HG02973 (cell line): ENCODE results near the gene RPL18A.
"Not testable (repeated sequence)": the region's sequence is repeated elsewhere in the genome, so short reads cannot be mapped to it uniquely, and the experiment has no call there.

Experiments
- ATAC-seq: cut with Tn5 transposase; IDR thresholded peaks from one replicate; pipeline ENCODE4 v1.9.1; 2021; ENCODE audit warnings: moderate library complexity; ENCODE audit not compliant: unreplicated experiment

Gene RPL18A

GRCh38 chr19:17866312-17866963, 6.7 kb downstream of the RPL18A start:
- ATAC-seq = no peak

- ATAC-seq = no peak
Measured at GRCh38 chr19:17866964-17867486, 7.3 kb downstream of the RPL18A start.

- ATAC-seq = no peak
Measured at GRCh38 chr19:17868669-17869068, 9.0 kb downstream of the RPL18A start.

GRCh38 chr19:17869114-17869608, 9.5 kb downstream of the RPL18A start:
- no peak for ATAC-seq

GRCh38 chr19:17871032-17871877, 11.5 kb downstream of the RPL18A start:
- no peak for ATAC-seq

GRCh38 chr19:17871878-17872250, 12.2 kb downstream of the RPL18A start, which contains the start of gene SLC5A5:
TSS of gene SLC5A5 (plus strand) at chr19:17871945. CDS start at chr19:17872320, 375 bp downstream.
- no peak for ATAC-seq

GRCh38 chr19:17872251-17873001, 12.7 kb downstream of the RPL18A start:
- ATAC-seq = no peak

GRCh38 chr19:17873786-17874757, 14.4 kb downstream of the RPL18A start:
- ATAC-seq = no peak

- ATAC-seq = no peak
Measured at GRCh38 chr19:17874758-17875135, 15.0 kb downstream of the RPL18A start.

GRCh38 chr19:17877696-17878095, 18.0 kb downstream of the RPL18A start:
- no peak for ATAC-seq

GRCh38 chr19:17879466-17879865, 19.8 kb downstream of the RPL18A start:
- ATAC-seq = no peak

GRCh38 chr19:17881701-17882100, 22.0 kb downstream of the RPL18A start:
- no peak for ATAC-seq

- no peak for ATAC-seq
Measured at GRCh38 chr19:17883627-17884410, 24.1 kb downstream of the RPL18A start.

- ATAC-seq = no peak
Measured at GRCh38 chr19:17886515-17886914, 26.8 kb downstream of the RPL18A start.

GRCh38 chr19:17887221-17887620, 27.5 kb downstream of the RPL18A start:
- not testable (repeated sequence) for ATAC-seq

GRCh38 chr19:17888260-17888659, 28.6 kb downstream of the RPL18A start:
- no peak for ATAC-seq

- no peak for ATAC-seq
Measured at GRCh38 chr19:17889609-17890214, 30.0 kb downstream of the RPL18A start.

GRCh38 chr19:17893766-17894165, 34.1 kb downstream of the RPL18A start:
- ATAC-seq = no peak

GRCh38 chr19:17902701-17903100, 43.0 kb downstream of the RPL18A start:
- ATAC-seq = no peak
